ENCODE measurements around the gene TIMM50.

DNA sequence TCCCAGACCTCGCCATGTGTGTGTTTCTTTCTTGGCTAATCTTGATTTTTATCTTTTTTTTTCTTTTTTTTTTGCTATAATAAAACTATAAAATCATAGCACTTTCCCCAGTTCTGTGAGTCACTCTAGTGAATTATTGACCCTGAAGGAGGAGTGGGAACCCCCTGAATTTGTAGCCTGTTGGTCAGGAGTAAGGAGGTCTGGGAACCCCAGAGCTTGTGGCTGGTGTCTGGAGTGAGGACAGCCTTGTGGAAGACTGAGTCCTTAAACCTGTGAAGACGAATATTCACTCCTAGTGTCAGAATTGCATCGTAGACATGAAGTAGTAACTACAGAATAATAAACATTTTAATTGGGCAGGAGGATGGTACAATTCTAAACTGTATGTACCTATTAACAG, 44.6 kb downstream of the TIMM50 start:
- TF ChIP-seq RAD21 (IDR thresholded peaks at IDR 0.05 in 1 of 2, conservative IDR thresholded peaks at IDR 0.05 in 1 of 2; ENCODE audit: low read depth in 2 of 2, low read length in 2 of 2) (no peak), RFX5 (IDR thresholded peaks at IDR 0.05; ENCODE audit: borderline replicate concordance, low read depth, low read length) (no peak), PHF8 (conservative IDR thresholded peaks at IDR 0.05; ENCODE audit: low read depth, low read length) (no peak), POLR2A (IDR thresholded peaks at IDR 0.05; ENCODE audit: control extremely low read depth in 1 of 2, low read depth in 2 of 2, low read length in 2 of 2) (no peak), SRF (IDR thresholded peaks at IDR 0.05; ENCODE audit: low read depth, low read length) (no peak)

All from H1 (cell line).